SIG-M5 treated with dmso at 0.1 percent for 504 hours (cell line): ENCODE data around the gene NELL2.

Experiments
- DNase-seq: peaks from one replicate; lab custom pipeline; 2025; ENCODE audit not compliant: unreplicated experiment; lab: John Stamatoyannopoulos, UW

The NELL2 gene

DNA sequence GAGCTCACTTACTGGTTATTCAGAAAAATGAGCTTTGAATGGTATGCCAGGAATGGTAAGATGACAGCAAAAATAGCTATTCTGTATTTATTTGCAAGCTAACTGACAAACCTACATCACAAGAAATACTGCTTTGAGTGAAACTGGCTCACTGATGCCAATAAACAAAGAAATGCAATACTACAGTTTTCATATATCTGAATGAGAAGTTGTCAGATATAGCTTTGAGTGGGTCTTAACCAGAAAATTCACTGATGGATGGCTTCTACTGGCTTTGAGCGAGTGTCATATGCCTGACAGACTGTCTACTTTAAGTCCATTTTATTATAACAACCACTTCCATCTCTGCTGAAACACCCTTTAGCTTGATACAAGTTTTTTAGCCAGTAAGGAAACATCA, 330.1 kb downstream of the NELL2 start:
- DNase-seq = no peak

DNA sequence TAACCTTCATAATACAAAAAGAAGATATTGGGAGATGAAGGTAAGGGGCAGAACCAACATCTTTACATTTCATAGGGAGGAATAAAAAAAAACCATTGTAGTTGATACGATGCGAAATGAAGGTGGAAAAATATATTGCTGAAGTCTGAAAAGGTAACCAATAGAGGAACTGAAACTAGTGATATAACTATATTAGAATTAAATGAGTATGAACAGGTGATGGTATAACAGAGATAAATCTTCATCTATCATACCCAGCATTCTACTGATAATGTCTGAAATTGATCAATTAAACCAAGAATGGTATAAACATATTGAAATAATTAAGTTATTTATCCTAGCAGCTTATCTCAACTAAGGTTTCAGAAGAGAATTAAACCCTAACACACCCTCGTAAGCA, 332.1 kb downstream of the NELL2 start:
- no peak for DNase-seq

DNA sequence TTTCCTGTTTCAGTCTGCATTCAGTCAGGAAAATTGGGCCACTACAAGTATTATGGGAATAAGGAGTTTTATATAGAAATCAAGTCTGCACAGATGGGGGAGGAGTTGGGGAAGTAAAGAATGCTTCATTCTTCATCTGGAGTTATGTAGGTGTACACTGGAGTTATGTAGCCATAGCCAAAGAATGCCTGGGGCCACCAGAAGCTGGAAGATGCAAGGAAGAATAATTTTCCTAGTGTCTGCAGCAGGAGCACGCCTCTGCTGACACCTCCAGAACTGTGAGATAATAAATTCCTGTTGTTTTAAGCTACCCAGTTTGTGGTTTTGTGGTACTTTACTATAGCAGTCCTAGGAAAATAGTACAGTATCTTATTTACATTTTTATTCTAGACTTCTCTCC, 333.4 kb downstream of the NELL2 start:
- DNase-seq = no peak

DNA sequence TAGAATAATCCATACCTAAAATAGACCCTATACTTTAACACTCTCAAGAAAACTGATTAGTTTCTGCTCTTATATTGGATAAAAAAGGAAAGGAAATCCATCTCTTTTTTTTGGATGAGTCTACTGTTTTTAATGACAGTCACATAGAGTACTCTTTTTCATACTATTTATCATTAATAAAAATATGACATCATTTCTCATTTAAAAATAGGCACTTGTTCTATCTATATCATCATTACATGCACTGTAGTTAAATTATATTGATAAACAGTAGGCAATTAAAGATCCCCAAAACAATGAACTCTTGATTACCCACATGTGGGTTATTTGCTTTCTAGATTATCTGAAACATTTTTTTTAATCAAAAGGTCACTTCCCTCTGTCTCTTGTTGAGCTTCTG, 338.8 kb downstream of the NELL2 start:
- no peak for DNase-seq

DNA sequence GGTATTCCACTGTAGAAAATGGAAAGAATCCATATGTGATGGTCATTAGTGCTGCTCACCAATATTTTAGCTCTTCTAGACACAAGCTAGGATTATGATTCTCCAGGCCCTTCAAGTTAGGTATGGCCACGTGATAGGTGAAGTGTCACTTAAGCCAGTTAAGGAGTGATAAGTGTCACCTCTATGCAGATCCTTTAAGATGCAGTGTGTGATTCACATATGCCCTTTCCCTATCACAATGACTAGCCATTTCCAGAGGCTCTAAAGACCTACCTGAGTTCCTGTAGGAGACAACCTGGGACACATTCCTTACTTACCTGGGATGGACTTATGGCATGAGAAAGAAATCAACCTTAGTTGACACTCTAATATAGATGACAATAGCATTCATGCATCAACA, 343.2 kb downstream of the NELL2 start:
- DNase-seq = no peak

DNA sequence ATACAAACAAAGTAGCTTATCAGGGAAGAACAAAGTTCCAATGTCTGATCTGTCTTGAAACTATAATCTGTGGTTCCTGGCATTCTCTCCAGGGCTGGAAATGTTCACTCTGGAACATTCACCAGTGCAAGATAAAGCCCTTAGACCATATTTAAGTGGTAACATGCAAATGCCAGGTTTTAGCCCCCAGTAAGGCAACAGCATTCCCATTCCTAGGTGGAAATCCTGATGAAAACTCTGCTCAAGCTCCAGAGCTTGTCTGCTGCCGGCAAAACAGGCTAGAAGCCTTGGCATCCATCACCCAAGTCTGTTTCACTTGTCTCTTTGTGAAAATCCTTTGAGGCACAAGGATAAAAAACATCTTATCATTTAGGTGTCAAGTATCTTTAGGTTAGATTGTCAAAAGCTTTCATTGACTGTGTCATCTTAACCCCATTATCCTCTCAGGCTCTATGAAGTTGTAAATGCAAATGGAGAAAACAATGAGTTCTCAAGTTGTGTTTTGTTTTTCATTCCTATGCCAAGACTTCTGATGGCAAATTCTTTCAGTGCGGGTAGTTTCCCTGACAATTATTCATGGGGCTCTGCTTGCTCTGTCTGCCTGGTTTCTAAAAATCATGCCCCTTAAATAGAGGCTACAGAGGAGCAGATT, 344.7 kb downstream of the NELL2 start:
- no peak for DNase-seq

DNA sequence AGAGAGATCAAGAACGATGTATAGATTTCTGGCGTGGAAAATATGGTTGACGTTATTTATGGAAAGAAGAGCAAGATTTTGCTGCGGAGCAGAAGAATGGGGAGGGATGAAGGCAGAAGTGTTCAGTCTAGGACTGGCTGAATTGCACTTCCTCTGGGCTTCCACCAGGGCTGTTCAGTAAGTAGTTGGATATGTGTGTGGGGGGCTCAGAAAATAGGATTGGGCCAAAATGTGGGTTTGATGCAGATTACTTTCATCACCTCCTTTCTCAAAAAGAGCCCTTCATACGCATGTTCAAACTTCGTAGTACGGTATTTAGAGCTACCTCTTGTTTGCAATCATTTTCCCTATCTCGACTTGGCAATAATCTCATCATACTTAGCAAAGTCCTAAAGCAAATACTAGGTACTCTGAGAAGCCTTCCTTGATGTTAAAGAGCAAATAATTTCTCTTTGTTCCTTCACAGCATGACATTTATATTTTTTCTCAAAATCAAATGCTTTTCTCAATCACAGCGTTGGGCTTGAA, 349.4 kb downstream of the NELL2 start:
- DNase-seq = no peak

DNA sequence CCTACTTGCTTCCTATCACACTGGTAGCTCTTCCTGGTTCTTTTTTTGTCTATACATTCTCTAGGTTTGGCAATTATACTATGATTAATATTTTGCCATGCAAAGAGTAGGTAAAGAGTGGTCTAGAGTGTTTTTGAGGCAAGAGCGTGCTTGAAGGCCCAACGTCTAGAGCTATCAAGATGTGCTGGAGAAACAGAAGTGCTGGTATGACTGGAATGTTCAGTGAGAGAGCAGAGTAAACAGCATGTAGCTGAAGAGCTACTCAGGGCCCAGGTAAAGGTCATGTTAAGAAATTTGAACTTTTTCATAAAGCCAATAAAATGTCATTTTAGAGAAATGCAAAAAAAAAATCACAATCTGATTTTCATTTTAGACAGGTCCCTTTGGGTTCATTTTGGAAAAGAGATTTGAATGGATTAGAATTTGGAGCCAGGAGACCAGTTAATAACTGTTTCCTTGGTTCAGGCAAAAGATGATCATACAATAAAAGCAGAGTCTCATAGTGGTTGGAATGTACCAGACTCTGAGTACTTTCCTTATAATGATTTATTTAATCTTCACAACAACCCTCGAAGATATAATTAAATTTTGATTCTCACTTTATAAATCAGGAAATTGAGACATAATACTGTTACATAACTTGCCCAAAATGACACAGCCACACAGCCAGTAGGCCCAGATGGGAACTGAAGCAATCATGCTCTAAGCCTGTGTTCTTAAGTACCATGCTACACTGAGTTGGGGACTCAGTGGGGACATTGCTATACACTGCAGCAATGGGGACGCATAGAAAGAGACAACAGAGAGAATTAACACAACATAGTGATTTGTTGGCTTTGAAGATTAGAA, 350.1 kb downstream of the NELL2 start:
- DNase-seq = no peak

DNA sequence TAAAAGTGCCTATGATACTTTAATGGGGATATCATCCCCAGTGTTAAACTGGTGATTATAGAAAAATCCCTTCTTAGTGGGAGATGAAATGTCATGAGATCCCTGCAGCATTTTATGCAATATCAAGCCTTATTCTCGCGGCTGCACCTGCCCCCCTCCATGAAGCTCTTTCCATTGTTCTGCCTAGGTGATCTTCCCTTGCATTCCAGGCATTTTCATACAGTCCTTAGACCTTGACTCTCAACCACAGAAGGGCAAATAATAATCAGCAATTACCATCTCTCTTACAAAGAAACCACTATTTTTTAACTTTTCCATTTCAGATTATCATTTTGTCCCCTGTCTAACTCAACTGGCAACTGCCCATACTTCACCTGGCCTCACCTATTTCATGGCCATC, 352.3 kb downstream of the NELL2 start:
- DNase-seq = no peak

DNA sequence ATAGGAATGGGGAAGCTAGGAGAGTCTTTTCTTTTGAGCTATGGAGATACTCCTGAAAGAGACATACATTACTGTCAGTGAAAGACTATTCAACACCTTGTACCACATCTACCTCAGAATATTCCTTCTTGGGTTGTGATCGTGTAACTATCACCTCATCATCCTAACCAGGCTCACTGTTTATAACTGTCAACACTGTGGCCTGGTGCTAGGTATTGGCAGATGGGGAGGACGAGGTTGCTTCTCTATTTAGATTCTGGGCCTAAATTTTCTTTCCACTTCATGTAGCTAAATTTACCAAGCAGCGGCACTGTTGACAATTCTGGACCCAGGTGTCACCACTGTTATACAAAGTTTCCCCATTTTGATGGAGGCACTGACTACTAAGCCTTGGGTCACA, 354.4 kb downstream of the NELL2 start:
- DNase-seq = no peak

DNA sequence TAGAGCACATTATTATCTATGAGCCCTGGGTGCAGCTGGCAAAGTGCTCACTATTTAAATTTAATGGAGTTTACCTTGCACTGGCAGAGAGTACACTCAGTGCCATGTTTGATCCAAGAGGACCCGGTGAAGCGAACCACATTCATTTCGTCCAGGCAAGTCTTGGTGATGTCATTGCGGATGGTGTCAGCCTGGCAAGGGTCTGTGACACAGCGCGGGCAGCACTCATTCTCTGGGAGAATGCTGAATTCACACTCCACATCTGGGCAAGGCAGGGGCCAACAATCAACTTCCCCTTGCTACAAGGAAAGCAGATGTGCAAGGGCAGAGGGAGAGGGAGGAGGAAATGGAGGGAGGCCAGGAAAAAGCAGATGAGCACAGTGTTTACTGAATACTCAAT, 356.2 kb downstream of the NELL2 start:
- no peak for DNase-seq

DNA sequence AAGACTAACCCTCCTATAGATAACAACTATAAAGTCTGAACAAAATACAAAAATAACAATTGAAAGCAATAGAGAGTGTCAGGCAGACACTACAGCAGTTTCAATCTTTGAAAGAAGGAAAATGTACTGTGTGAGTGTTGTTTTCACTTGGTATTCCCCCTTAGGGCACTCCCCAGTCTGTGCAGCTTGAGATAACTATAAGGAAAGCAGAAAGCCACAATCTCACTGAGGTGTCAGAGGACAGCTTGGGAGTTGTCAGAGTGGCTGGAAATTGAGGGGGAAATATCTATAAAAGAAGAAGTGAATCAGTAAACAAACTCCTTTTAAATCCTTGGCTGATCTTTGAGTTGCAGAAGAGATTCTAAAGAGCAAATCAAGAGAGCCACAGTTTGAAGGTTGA, 364.8 kb downstream of the NELL2 start:
- DNase-seq = no peak

DNA sequence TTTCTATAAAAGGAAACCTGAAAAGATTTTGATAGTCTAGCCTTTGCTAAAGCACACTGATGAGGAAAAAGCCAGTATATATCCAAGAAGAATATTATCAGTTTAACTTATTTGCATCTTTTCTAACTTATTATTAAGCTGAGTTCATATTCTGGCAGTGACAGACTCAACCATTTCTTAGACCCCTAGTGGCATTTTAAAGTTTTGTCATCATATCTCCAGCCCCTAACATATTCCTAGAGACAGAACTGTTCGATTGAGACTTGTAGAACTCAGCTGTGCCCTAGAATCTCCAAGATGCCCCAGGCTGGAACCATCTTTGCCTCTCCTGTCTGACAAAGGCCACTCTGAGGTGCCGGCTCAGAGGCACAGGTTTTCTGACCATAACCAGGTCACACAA, 365.6 kb downstream of the NELL2 start:
- DNase-seq = no peak

DNA sequence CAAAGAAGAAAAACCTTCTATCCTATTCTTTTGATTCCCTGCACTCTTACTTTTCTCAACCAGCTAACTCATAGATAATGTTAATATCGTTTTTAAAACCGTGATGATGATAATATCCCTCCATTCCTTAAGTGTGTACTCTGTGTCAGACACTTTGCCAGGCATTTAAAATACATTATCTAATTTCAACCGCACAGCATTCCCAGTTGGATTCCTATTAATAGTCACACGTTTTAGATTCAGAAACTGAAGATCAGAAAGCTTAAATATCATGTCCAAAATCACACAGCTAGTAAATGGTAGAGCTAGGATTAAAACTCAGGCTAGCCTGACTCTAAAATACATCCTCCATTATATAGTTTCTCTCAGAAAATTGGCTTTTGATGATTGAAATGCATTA, 366.0 kb downstream of the NELL2 start:
- DNase-seq = no peak

DNA sequence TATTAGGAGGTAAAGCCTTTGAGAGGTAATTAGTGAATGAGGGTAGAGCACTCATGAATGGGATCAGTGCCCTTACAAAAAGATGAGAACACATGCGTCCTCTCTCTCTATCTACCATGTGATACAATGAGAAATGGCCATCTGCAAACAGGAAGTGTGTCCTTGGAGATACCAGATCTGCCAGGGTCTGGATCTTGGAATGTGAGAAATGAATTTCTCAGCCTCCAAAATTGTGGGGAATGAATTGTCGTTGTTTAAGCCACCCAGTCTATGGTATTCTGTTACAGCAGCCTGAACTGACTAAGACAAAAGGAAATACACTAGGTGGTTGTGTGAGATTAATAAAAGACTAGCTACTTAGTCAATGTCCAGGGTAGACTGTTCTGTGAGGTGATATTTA, 366.6 kb downstream of the NELL2 start:
- DNase-seq = no peak

DNA sequence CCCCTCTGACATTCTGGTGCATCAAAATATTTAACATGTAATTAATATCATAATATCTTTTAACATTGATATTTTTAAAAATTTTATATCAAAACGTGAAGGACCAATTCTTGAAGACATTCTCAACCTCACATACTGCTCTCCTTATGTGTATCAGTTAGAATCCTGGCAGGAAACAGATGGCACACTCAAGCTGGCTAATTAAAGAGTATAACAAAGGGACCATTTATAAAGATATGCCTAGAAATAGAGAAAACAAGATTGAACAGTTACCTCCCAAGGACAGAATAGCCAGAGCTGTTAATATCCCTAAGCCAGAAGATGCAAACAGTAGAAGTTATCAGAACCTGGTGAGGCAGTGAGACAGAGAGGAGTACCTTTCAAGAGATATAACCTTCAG, 368.7 kb downstream of the NELL2 start:
- no peak for DNase-seq

DNA sequence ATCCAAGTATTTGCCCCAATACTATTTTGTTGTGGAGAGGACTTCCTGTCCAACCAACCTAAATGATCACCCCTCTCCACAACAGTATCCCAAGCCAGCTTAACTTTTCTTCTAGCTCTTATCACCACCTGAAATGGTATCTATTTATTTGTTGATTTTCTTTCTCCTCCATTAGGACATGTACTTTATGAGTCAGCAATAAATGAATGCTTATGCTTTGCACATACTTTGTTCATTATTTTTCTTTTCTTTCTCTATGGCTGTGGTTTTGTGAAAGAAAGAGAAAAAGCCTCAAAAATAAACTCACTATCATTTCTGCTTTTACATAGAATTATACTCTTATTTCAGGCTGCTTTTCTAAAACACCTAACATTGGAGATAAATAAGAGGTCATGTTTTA, 371.3 kb downstream of the NELL2 start:
- DNase-seq = no peak

DNA sequence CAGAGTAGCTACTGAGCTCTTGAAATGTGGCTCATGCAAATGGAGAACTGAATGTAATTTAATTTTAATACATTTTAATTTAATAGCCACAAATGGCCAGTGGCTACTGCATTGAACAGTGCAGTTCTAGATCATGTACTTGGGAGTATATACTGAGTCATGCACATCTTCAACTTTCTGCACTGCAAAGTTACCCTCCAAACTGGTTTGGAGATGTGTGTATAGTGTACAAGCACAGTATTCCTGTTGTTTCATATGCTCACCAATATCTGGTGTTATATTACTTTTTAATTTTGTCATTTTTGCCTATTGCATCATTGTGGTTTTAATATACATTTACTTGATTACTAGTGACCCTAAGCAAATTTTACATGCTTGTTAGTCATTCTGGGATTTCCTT, 372.8 kb downstream of the NELL2 start:
- DNase-seq = no peak

DNA sequence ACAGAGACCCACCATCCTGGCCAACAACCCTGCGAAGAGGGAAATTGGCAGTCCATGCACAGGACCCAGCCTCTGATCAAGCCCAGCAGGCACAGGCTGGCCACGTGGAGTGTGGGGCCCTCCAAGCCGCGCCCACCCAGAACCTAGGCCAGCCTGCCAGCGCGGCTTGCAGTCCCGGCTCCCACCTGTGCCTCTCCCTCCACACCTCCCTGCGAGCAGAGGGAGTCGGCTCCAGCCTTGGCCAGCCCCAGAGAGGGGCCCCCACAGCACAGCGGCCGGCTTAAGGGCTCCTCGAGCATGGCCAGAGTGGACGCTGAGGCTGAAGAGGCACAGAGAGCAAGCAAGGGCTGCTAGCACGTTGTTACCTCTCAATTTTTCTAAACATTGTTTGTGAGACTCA, 373.4 kb downstream of the NELL2 start:
- no peak for DNase-seq

DNA sequence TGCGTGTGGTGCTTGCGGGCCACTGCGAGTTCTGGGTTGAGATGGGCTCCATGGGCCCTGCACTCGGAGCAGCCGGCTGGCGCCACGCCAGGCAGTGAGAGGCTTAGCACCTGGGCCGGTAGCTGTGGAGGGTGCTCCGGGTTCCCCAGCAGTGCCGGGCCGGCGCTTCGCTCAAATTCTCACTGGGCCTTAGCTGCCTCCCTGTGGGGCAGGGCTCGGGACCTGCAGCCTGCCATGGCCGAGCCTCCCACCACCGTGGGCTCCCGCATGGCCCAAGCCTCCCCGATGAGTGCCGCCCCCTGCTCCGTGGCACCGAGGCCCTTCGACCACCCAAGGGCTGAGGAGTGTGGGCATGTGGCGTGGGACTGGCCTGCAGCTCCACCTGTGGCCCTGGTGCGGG, 375.7 kb downstream of the NELL2 start:
- no peak for DNase-seq

DNA sequence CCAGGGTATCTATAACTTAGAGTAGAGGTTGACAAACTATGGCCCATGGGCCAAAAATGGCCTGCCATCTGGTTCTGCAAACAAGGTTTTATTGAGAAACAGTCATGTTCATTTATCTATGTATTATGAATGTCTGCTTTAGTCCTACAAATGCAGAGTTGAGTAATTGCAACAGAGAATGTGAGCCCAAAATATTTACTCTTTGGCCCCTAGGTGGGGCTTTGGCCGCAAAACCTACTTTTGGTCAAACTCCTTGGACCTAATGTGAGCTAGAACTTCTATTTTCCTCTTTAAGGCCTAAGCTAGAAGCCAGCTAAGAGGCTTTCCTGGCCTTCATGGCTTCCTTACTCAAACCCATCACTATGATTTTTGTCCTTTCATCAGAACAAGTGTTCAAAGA, 379.1 kb downstream of the NELL2 start:
- DNase-seq = no peak

DNA sequence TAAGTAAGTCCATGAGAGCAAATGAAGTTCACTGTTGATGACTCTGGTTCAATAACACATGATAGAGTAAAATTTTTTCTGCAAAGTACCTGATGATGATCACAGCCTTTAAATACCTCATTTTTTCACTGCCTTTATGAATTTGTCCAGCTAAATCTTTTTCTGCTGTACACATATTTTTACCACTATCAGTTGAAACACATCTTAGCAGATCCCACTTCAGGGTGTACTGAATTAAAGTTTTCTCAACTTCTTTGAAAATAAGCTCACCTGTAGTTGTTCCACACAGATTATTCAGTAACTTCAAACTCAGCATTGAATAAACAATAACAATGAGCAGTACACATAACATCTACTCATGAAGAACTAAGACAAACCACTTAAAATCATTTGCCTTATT, 385.9 kb downstream of the NELL2 start:
- no peak for DNase-seq

DNA sequence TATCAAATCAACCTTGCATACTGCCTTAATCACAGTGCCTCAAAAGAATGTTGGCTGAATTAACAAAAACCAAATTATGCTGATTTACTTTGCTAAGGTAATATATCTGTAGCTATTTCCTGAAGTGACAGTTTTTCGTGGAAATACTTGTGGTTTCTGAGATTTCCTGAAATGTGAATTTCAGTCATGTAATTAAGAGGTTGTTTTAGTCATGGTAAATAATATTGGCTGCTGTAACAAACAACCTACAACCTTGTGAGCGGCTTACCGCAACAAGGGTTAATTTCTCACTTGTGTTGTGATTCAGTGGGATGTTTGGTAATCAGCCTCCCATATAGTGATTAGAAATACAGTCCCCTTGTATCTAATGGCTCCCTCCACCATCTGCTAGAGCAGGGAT, 387.9 kb downstream of the NELL2 start:
- no peak for DNase-seq
